ENCODE data around the gene IFI27L2. TPM values are rescaled to one million over a fixed set of nuclear protein-coding genes. Genes with fewer than 3 reads are reported as not detected.
A peak's percentile ranks its signal among the peaks of the same experiment; 100 is the strongest.

Gene IFI27L2
- total and polyA plus RNA-seq, 4 donors, result 1.7 to 7.2 (median 6.1) TPM

GRCh38 chr14:94136575-94137331 lies 7.3 kb upstream of the IFI27L2 start:
- Histone ChIP-seq H3K9ac (ENCODE audit: low read depth in 1 of 2, low read length in 2 of 2) (no peak overlapping the region), H3K4me3 (ENCODE audit: low read depth in 1 of 3, low read length in 3 of 3) (no peak overlapping the region), H3K4me1 (ENCODE audit: control insufficient read depth in 4 of 4, insufficient read depth in 4 of 4, low read length in 3 of 4) (peaks cover 0 to 1% (median 0%) of the 10 kb centered on the region in 4 donors), H3K27me3 (ENCODE audit: control insufficient read depth in 4 of 4, insufficient read depth in 4 of 4, low read length in 3 of 4) (no peaks in the 10 kb centered on the region), H3K36me3 (ENCODE audit: control insufficient read depth in 4 of 4, insufficient read depth in 3 of 4, low read depth in 1 of 4, low read length in 3 of 4) (no peaks in the 10 kb centered on the region), H3K9me3 (ENCODE audit: control insufficient read depth in 4 of 4, low read length in 3 of 4) (no peaks in the 10 kb centered on the region), H3K27ac (ENCODE audit: low read depth in 1 of 2, low read length in 2 of 2) (no peak overlapping the region)
- WGBS, result 29% methylated on average over 18 of the region's 18 CpGs
- no peak for TF ChIP-seq EGR1 (IDR thresholded peaks at IDR 0.05; ENCODE audit: low read depth in 2 of 2)
- TF ChIP-seq NR2F2 (IDR thresholded peaks at IDR 0.05), result no peak
- TF ChIP-seq HNF4A (conservative IDR thresholded peaks at IDR 0.05), result no peak
- peak; percentile 95 to 99 for TF ChIP-seq RAD21 (IDR thresholded peaks at IDR 0.05)
- TF ChIP-seq JUND (IDR thresholded peaks at IDR 0.05), result no peak
- peak; percentile 99 for TF ChIP-seq CTCF (IDR thresholded peaks at IDR 0.05; ENCODE audit: low read depth, low read length, missing input control)
- peak; percentile 83 for DNase-seq (ENCODE audit: low spot score)

GRCh38 chr14:94135476-94135875 lies 6.1 kb upstream of the IFI27L2 start:
- 87% methylated on average over 4 of the region's 4 CpGs for whole genome bisulfite sequencing
- no peak for TF ChIP-seq RAD21 (IDR thresholded peaks at IDR 0.05)

GRCh38 chr14:94132285-94132887 lies 3.0 kb upstream of the IFI27L2 start:
- H3K27ac ChIP-seq (ENCODE audit: low read depth in 1 of 2, low read length in 2 of 2), result no peak overlapping the region
- no peak overlapping the region for H3K9ac ChIP-seq (ENCODE audit: low read depth in 1 of 2, low read length in 2 of 2)
- no peak overlapping the region for H3K4me3 ChIP-seq (ENCODE audit: low read depth in 1 of 3, low read length in 3 of 3)
- DNase-seq (ENCODE audit: low spot score), result peak; percentile 63
- TF ChIP-seq YY1 (IDR thresholded peaks at IDR 0.05), result no peak
- TF ChIP-seq NR2F2 (IDR thresholded peaks at IDR 0.05), result no peak
- TF ChIP-seq JUND (IDR thresholded peaks at IDR 0.05), result peak in 1 of 2 donors; percentile 10
- TF ChIP-seq CTCF (IDR thresholded peaks at IDR 0.05; ENCODE audit: low read depth, low read length, missing input control), result peak; percentile 75
- TF ChIP-seq HNF4A (conservative IDR thresholded peaks at IDR 0.05), result no peak
- TF ChIP-seq RXRA (IDR thresholded peaks at IDR 0.05), result no peak
- no peak for TF ChIP-seq FOXA1 (IDR thresholded peaks at IDR 0.05)
- TF ChIP-seq TAF1 (conservative IDR thresholded peaks at IDR 0.05), result no peak
- TF ChIP-seq EGR1 (IDR thresholded peaks at IDR 0.05; ENCODE audit: low read depth in 2 of 2), result no peak
- TF ChIP-seq MAX (IDR thresholded peaks at IDR 0.05), result no peak
- peak; percentile 81 to 82 for TF ChIP-seq RAD21 (IDR thresholded peaks at IDR 0.05)
- no peak for TF ChIP-seq ZBTB33 (IDR thresholded peaks at IDR 0.05)
- no peak for TF ChIP-seq SP1 (IDR thresholded peaks at IDR 0.05)
- TF ChIP-seq GABPA (IDR thresholded peaks at IDR 0.05 in 1 of 2, conservative IDR thresholded peaks at IDR 0.05 in 1 of 2), result no peak
- TF ChIP-seq REST (IDR thresholded peaks at IDR 0.05), result no peak
- no peaks in the 10 kb centered on the region for H3K27me3 ChIP-seq (ENCODE audit: control insufficient read depth in 4 of 4, insufficient read depth in 4 of 4, low read length in 3 of 4)
- peaks cover 1 to 8% (median 5%) of the 10 kb centered on the region in 4 donors for H3K4me1 ChIP-seq (ENCODE audit: control insufficient read depth in 4 of 4, insufficient read depth in 4 of 4, low read length in 3 of 4)
- H3K36me3 ChIP-seq (ENCODE audit: control insufficient read depth in 4 of 4, insufficient read depth in 3 of 4, low read depth in 1 of 4, low read length in 3 of 4), result no peaks in the 10 kb centered on the region
- 43% methylated on average over 4 of the region's 4 CpGs for WGBS
- no peaks in the 10 kb centered on the region for H3K9me3 ChIP-seq (ENCODE audit: control insufficient read depth in 4 of 4, low read length in 3 of 4)

More at GRCh38 chr14:94135476-94135875, 6.1 kb upstream of the IFI27L2 start:
- Histone ChIP-seq H3K9me3 (ENCODE audit: control insufficient read depth in 4 of 4, low read length in 3 of 4) (no peaks in the 10 kb centered on the region), H3K9ac (ENCODE audit: low read depth in 1 of 2, low read length in 2 of 2) (no peak overlapping the region), H3K27ac (ENCODE audit: low read depth in 1 of 2, low read length in 2 of 2) (no peak overlapping the region), H3K4me1 (ENCODE audit: control insufficient read depth in 4 of 4, insufficient read depth in 4 of 4, low read length in 3 of 4) (peaks cover 0 to 1% (median 0%) of the 10 kb centered on the region in 4 donors), H3K36me3 (ENCODE audit: control insufficient read depth in 4 of 4, insufficient read depth in 3 of 4, low read depth in 1 of 4, low read length in 3 of 4) (no peaks in the 10 kb centered on the region), H3K4me3 (ENCODE audit: low read depth in 1 of 3, low read length in 3 of 3) (no peak overlapping the region), H3K27me3 (ENCODE audit: control insufficient read depth in 4 of 4, insufficient read depth in 4 of 4, low read length in 3 of 4) (no peaks in the 10 kb centered on the region)
- DNase-seq (ENCODE audit: low spot score), result no peak
